Heart left ventricle (tissue), 13 donors: ENCODE measurements around the gene ANKMY2.

Source experiments
- CTCF ChIP-seq, 12 donors: fragments of 200-600 bp; sonication (generic) in 4 of 12; IDR thresholded peaks; one replicate each; pipeline versions ENCODE4 v1.5.0 to v1.8.0; 2018 to 2022; ENCODE audit warnings: antibody characterized with exemption in 12 of 12, mild to moderate bottlenecking in 5 of 12
- POLR2A ChIP-seq, 2 donors: fragments of 450-650 bp; IDR thresholded peaks; one replicate each; pipeline ENCODE4 v1.6.1; 2017; ENCODE audit warnings: antibody characterized with exemption in 2 of 2, mild to moderate bottlenecking in 2 of 2, moderate library complexity in 2 of 2
- donor health status: ischemic (EF 13 %, LVEDD 7.1; RV severe dilation, severe dysfunction).
- donor health status: DM: no; HTN: yes; CAD: no.
- donor health status: DM: no; HTN: no; CAD: no.
- donor health status: ischemic (EF 25% LVEDD 6.9; RV normal size, moderate dysfunction).
- donor health status: ischemic (EF 25% LVEDD 5.7; RV mildly dilated, moderate dysfunction).
- donor health status: ischemic (EF 35%, LVEDD 5.7; RV mildly dilated, moderate dysfunction).
- donor health status: nonischemic (EF 11% LVEDD 7.7; RV severe dilation, severe dysfunction).
- donor health status: DM: yes; HTN: yes; CAD: no.
- donor health status: PGD.
- donor health status: ischemic (EF 29% LVEDD 5.4; RV normal size, mild dysfunction).
- donor health status: nonischemic (EF 23%, LVEDD 6.1; RV moderate dilation, normal function).

- TF ChIP-seq CTCF (IDR thresholded peaks at IDR 0.05) (no peak), POLR2A (IDR thresholded peaks at IDR 0.05) (no peak)
Observed at GRCh38 chr7:16603633-16604032, 41.9 kb downstream of the ANKMY2 start.
